ENCODE measurements around the gene PTGDS. TPM values are rescaled to one million over a fixed set of nuclear protein-coding genes. Genes with fewer than 3 reads are reported as not detected.

The PTGDS gene
- total RNA-seq, 1 experiment from 2014 or later, result 3.6 TPM

DNA sequence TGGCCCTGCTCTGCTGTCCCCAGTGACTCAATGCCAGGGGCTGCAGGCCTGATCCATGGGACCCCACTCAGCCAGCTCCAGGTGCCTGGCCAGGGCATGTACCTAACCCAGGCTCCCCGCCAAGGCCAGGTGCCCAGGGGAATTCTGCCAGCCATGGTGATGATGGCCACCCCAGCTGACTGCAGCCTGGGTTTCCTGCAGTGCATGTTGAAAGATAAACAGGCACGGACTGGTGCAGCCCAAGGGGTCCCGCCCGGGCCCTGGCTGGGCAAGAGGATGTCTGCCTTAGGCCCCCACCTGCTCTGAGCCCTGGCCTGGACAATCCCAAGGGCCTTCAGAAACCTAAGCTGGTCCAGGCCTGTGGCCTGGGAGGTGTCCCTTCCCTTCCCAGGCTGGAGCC is 49.5 kb downstream of the PTGDS start:
- Mint-ChIP-seq H3K9me3 (no peaks in the 10 kb centered on the region), H3K4me1 (peaks cover 2 to 17% of the 10 kb centered on the region in 2 experiments; a peak in 3 of 4 replicates), H3K27me3 (ENCODE audit: low read depth) (peaks cover 23% of the 10 kb centered on the region), H3K36me3 (ENCODE audit: insufficient read depth in 1 of 3, low read depth in 3 of 3) (no peaks in the 10 kb centered on the region), H3K27ac (no peak overlapping the region), H3K4me3 (peak overlapping the region in 1 of 2 experiments; percentile 66; a peak in 1 of 5 replicates)
- peaks cover 9% of the 10 kb centered on the region for H3K23me2 ChIP-seq (ENCODE audit: insufficient read length, low read depth, low read length, poor library complexity, severe bottlenecking)
- H2BK20ac ChIP-seq (ENCODE audit: low read depth, low read length, poor library complexity, severe bottlenecking), result no peak overlapping the region
- H3K4me1 ChIP-seq (ENCODE audit: insufficient read depth, low read length), result no peaks in the 10 kb centered on the region
- H3K9me3 ChIP-seq (ENCODE audit: control insufficient read depth, low read depth, low read length), result no peaks in the 10 kb centered on the region
- H3K9ac ChIP-seq (ENCODE audit: extremely low read depth, insufficient read length, low read length), result no peak overlapping the region
- no peak overlapping the region for H2BK12ac ChIP-seq (ENCODE audit: insufficient read length, low read depth, low read length)
- H3K27ac ChIP-seq (ENCODE audit: insufficient read length, low read depth, low read length), result no peak overlapping the region
- no peak overlapping the region for H4K5ac ChIP-seq (ENCODE audit: insufficient read length, low read depth, low read length)
- H2BK5ac ChIP-seq (ENCODE audit: insufficient read length, low read length), result no peak overlapping the region
- WGBS (ENCODE audit: extremely low coverage, insufficient read length, low lambda C conversion rate), result no CpG with 5 or more reads among the region's 4 CpGs
- no peak overlapping the region for H4K91ac ChIP-seq (ENCODE audit: insufficient read length, low read depth, low read length)
- TF ChIP-seq, protein P1, sequence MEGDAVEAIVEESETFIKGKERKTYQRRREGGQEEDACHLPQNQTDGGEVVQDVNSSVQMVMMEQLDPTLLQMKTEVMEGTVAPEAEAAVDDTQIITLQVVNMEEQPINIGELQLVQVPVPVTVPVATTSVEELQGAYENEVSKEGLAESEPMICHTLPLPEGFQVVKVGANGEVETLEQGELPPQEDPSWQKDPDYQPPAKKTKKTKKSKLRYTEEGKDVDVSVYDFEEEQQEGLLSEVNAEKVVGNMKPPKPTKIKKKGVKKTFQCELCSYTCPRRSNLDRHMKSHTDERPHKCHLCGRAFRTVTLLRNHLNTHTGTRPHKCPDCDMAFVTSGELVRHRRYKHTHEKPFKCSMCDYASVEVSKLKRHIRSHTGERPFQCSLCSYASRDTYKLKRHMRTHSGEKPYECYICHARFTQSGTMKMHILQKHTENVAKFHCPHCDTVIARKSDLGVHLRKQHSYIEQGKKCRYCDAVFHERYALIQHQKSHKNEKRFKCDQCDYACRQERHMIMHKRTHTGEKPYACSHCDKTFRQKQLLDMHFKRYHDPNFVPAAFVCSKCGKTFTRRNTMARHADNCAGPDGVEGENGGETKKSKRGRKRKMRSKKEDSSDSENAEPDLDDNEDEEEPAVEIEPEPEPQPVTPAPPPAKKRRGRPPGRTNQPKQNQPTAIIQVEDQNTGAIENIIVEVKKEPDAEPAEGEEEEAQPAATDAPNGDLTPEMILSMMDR (conservative IDR thresholded peaks at IDR 0.05), result no peak
- H3K79me2 ChIP-seq (ENCODE audit: insufficient read depth, low read length), result no peaks in the 10 kb centered on the region
- no peak overlapping the region for H2AK5ac ChIP-seq (ENCODE audit: insufficient read length, low read length)
- H3K14ac ChIP-seq (ENCODE audit: insufficient read depth, low read length), result no peak overlapping the region
- no peak for DNase-seq
- H3K18ac ChIP-seq (ENCODE audit: insufficient read length, low read depth, low read length), result no peak overlapping the region
- no peak overlapping the region for H3K4ac ChIP-seq (ENCODE audit: low read depth, low read length)
- H3K79me1 ChIP-seq (ENCODE audit: insufficient read depth, low read depth, low read length, poor library complexity, severe bottlenecking), result no peaks in the 10 kb centered on the region
- no peaks in the 10 kb centered on the region for H3K27me3 ChIP-seq (ENCODE audit: insufficient read depth, low read length)
- H3K56ac ChIP-seq (ENCODE audit: insufficient read length, low read depth, low read length), result no peak overlapping the region
- H3K4me2 ChIP-seq (ENCODE audit: insufficient read depth, insufficient read length, low read length), result no peak overlapping the region
- peaks cover 2% of the 10 kb centered on the region for H4K20me1 ChIP-seq (ENCODE audit: control insufficient read depth, insufficient read depth, insufficient read length)
- H3T11ph ChIP-seq (ENCODE audit: low read length), result no peak overlapping the region
- H2BK120ac ChIP-seq (ENCODE audit: low read depth, low read length, poor library complexity, severe bottlenecking), result no peak overlapping the region
- H4K8ac ChIP-seq (replicated peaks; ENCODE audit: insufficient read length, low read depth, low read length), result no peak overlapping the region
- H3K23ac ChIP-seq (ENCODE audit: insufficient read length, low read depth, low read length), result no peak overlapping the region
- no peak overlapping the region for H2AFZ ChIP-seq (ENCODE audit: low read length)
- no peak overlapping the region for H2BK15ac ChIP-seq (ENCODE audit: low read depth, low read length)
